CD4-positive, alpha-beta T cell treated with Interleukin-4 for 4 hours (primary cell): ENCODE results near the gene RYR3.

Experiments used
- DNase-seq: peaks from one replicate; pipeline ENCODE4 v3.0.0-alpha.2; 2020

Gene RYR3

GRCh38 chr15:33454996-33455395 lies 144.2 kb downstream of the RYR3 start:
- DNase-seq: no peak

- DNase-seq: no peak
These were observed 147.7 kb downstream of the RYR3 start for GRCh38 chr15:33458421-33458820.

- no peak for DNase-seq
These were observed 149.5 kb downstream of the RYR3 start for GRCh38 chr15:33460166-33460805.

DNA sequence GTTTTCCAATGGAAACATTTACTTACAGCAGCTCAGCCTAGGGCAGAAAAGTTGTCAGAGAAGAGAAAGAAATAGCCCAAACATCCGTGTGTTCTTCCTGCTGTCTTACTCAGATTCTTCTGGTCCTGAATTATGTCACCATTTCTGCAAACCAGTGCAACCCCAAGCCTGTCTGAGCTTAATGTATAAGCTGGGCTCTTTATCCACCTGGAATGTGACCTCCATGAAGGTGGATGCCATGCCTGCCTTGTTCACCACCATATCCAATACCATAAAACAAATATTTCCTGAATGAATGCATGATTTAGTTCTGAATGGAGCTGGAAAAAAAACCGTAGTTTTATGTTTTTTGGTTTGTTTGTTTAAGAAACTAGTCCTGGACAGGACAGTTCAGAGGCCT lies 150.9 kb downstream of the RYR3 start:
- DNase-seq: no peak

DNA sequence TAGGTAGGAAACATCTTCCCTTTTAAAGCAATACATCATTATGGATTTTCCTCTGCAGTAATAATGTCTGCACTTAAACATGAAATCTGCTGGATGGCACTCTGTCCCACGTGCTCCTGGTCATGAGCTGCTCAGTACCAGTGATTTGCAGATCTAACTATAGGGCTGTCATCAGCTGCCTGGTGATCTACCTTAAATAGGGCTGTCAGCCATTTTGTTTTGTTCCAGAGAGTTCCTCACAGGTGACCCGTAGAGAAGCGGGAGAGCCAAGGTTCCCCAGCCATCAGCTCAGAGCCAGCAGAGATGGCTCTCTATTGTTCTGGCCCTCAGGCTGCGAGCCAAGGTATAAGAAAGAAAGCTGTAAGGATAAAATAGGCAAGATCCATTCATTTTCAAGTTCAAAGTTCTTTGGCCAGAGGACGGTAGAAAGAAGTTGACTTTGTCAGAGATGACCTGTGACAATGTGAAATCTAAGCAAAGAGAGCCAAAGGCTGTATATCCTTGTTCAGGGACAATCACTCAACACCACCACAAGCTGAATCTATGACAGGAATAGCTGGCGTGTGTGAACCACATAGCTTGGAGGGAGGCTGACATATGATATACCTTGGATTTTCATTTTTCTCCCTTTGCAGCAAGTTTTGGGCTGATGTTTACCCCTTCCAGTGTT lies 156.5 kb downstream of the RYR3 start:
- no peak for DNase-seq

DNA sequence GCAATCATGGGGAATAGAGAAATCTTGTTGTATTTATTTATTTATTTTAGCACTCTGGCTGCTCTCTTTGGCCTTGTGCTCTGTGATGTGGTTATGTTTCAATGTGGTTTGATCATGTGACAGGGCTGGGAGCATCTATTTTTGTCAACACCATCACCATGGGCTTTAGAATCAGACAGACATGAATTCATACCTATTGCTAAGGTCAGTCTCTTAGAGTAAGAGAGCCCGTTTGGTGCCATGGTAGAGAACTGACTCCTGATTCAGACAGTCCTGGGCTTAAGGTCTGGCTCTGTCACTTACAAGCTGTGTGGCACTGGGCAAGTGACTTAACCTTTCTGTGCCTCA lies 157.0 kb downstream of the RYR3 start:
- DNase-seq: no peak

- DNase-seq: no peak
These were observed 158.0 kb downstream of the RYR3 start for GRCh38 chr15:33468740-33469139.

- DNase-seq: no peak
These were observed 162.2 kb downstream of the RYR3 start for GRCh38 chr15:33473005-33473404.

DNA sequence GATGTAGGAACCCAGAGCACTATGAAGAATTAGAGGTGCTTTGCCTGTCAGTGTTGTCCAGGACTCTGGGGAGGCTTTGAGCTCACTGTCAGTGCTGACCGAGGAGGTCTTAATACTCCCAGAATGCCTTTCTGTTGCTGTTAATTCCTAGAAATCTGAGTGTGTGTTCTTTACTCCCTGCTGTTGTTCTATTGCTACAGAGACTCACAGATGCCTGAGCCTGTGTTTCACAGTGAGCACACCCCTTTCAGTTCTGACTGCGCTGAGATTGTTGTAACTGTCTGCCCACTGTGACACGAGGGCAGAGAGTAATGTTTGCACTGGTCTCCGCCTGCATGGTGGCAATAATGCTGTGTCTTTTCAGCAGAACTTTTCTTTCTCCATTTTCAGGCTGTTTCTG lies 162.9 kb downstream of the RYR3 start:
- no peak for DNase-seq

- DNase-seq: no peak
These were observed 165.3 kb downstream of the RYR3 start for GRCh38 chr15:33476076-33476475.

GRCh38 chr15:33476908-33477307 lies 166.1 kb downstream of the RYR3 start:
- no peak for DNase-seq

DNA sequence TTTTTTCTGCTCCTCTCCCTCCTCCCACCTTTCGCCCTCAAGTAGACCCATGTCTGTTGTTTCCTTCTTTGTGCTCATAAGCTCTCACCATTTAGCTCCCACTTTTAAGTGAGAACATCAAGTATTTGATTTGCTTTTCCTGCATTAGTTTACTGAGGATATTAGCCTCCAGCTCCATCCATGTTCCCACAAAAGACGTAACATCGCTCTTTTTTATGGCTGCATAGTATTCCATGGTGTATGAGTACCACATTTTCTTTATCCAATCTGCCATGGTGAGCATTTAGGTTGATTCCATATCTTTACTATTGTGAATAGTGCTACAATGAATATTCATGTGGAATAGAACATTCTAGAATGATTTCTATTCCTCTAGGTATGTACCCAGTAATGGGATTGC lies 178.6 kb downstream of the RYR3 start:
- no peak for DNase-seq

- no peak for DNase-seq
These were observed 179.9 kb downstream of the RYR3 start for GRCh38 chr15:33490703-33491102.

- DNase-seq: no peak
These were observed 181.8 kb downstream of the RYR3 start for GRCh38 chr15:33492434-33493052.

DNA sequence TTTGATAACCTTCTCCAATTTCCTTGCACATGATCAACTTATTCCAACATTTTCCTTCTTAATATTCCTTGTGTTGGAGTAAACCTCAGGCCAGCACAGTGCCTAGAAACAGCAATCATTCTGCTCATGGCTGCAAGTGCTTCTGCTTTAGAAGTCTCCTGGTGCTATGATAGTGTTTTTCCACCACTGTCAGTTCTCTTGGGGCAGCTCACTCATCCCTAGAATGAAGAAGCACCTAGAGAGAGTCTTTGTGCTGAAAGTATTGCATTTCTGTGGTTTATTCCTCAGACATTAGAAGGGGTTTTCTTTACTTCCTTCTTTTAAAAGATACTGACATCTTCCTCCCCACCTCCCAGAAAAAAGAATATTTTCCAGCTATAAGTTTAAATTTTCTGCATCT lies 183.5 kb downstream of the RYR3 start:
- DNase-seq: no peak

DNA sequence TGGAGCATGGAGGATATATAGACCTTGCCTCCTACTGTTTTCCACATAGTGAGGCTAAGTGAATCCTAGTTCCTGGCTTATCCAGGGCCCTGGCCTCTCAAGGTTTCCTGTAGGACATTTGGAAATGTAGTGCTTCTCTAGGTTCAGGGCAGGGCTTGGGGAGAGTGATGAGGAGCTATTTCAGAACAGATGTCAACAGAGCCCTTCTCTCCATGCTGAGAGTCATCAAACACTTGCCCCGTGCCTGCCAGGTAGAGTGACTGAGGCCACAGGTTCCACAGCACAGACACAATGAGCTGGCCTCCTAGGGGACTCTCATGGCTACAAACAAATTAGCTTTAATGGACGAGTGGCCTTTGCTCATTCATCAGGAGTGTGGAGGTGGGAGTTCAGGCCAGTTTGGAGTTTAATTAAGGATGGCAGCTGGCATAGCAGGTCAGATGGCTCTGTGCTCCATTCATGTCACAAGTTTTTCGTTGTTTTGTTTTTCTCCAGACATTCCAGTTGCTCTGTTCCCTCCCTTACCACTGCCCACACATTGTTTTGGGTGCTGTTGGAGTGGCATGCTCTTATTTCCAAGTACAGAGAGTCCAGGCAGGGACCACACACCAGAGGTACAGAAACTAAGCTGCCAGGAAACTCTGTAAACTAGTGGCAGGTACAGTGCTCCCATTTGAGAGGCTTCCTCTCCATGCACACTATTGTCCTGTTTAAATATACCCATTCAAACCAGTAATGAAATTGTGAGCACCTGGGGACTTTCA lies 189.8 kb downstream of the RYR3 start:
- no peak for DNase-seq

GRCh38 chr15:33503681-33504080 lies 192.9 kb downstream of the RYR3 start:
- no peak for DNase-seq

GRCh38 chr15:33506781-33507296 lies 196.1 kb downstream of the RYR3 start:
- DNase-seq: no peak

DNA sequence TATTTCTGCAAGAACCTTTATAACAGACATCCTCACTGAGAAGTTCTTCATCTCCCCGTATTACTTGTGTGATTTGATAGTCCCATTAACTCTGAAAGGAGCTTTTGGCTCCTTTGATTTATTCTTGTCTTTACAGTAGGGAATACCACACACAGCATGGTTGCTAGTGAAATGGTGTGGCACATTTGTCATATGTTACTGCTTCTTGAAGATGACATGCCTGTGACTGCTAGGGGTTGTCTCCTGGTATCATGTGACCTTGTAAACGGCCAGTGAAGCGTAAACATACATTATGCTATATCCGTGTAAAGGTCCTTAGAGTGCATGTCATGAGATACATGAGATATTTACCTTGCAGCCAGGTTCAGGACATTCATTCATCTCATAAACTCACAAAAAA lies 197.9 kb downstream of the RYR3 start:
- no peak for DNase-seq

DNA sequence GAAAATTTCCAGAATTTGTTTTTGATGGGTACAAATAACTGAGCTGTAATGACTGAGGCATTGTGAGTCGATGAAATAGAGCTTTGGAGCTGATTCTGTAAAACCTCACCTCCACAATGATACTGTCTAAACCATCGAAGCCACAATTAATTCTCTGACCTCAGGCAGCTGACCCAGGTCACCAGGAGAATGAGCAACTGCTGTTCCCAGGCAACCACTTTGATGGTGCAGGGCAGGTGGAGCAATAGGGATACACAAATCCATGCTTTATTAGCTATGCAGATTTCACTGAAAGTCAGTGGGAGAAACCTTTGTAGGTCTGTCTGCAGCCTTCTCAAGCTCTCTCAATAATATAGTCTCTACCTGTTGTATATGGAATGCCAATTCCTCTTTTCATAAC lies 204.4 kb downstream of the RYR3 start:
- no peak for DNase-seq

DNA sequence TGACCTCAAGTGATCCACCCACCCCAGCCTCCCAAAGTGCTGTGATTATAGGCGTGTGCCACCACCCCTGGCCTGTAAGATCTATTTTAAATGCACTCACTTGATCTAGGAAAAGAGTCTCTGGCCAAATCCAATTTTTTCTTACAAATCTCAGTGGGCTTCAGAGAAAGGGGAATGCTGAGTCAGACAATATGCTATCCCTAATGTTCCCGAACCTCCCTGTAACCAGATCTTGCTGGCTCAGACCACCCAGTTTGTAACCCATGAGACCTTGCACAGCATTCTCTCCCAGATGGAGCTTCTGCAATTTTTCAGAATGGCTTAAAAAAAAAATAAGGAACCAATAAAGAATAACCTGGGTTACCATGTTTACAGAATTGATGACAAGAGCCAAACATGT lies 205.8 kb downstream of the RYR3 start:
- no peak for DNase-seq

DNA sequence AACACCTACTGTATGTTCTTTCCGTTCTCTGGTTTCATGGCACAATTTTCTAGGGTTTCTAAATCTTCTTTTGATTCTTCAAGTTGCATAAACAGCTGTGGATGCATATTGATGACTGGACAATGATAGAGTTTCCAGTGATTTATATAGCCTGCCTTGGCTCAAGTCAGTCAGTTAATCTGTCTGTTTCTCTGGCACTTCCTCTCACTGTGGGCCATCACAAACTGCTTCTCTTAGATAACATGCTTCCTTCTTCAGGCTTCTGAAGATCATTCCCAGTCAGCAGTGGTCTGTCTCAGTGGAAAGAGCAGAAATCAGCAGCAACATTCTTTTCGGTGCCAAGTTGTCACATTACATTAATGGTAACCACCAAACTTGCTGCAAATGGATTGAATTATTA lies 207.2 kb downstream of the RYR3 start:
- no peak for DNase-seq

- DNase-seq: no peak
These were observed 207.7 kb downstream of the RYR3 start for GRCh38 chr15:33518421-33518820.

- DNase-seq: no peak
These were observed 213.5 kb downstream of the RYR3 start for GRCh38 chr15:33524274-33524673.
